ENCODE results near the gene AGR3.

The AGR3 gene

DNA sequence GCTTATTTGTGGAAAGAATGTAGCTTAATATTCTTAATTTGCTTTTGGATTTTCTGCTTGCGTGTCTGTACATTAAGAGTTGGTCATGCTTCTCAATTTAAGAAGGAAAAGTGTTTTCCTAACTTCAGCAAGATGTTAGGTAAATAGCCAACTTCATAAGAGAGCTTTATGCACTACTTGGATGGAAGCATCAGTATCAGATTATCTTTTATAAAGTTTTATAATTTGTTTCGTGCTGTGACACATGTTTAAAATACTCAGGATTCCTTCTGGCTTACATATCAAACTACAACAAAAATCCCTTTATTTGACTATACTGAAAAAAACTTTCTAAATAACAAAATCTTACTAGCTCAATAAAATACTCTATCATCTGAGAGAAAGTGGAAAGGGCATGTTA is 42.1 kb downstream of the AGR3 start:
- no peak for DNase-seq
- intact Hi-C loops (cut with DNase I) = no loop called here

DNA sequence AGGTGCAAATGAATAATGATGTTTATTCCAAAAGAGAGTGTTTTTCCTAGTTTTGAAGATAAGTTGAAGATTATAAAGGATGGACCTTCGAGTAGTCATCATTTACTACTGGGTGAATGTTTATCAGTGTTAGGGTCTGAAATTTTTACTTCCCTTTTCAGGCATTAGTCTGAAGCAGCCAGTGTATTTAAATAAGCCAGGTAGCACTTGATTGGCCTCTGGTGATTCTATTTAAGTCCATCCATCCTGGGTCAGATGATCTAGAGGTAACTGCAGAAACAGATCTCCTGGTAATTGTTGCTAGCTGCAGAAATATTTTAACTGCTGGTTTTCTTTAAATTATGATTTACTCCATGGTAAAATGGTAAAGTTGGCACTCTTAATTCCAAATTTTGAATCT is 42.9 kb downstream of the AGR3 start:
- DNase-seq = no peak
- intact Hi-C loops (cut with DNase I) = no loop called here

DNA sequence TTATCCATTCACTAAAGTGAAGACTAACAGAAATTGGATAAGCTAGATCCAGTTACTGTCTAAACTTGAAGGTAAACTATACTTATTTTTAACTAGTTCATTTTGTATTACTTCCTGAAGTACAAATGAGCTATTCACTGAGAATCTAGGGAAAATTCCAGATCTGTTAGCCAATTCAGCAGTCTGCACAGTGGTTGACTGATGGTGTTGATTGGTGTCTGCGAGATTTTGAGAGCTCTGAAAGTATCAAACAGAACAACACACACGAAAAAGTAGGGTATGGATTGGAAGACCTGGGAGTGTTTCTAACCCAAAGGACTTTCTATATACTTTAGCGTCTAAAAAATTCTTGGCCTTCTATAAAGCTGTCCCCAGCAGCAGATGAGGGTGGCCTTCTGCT is 43.4 kb downstream of the AGR3 start:
- no peak for DNase-seq
- intact Hi-C loops (cut with DNase I) = no loop called here

DNA sequence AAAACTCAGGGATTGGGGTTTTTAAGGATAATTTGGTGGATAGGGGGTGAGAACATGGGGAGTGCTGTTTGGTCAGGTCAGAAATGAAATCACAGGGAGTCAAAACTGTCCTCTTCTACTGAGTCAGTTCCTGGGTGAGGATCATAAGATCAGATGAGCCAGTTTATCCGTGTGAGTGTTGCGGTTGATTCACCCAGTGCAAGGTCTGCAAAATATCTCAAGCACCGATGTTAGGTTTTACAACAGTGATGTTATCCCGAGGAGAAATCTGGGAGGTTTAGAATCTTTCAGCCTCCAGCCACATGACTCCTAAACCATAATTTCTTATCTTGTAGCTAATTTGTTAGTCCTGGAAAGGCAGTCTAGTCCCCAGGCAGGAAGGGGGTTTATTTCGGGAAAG is 45.3 kb downstream of the AGR3 start:
- intact Hi-C loops (cut with DNase I) = no loop called here
- no peak for DNase-seq

DNA sequence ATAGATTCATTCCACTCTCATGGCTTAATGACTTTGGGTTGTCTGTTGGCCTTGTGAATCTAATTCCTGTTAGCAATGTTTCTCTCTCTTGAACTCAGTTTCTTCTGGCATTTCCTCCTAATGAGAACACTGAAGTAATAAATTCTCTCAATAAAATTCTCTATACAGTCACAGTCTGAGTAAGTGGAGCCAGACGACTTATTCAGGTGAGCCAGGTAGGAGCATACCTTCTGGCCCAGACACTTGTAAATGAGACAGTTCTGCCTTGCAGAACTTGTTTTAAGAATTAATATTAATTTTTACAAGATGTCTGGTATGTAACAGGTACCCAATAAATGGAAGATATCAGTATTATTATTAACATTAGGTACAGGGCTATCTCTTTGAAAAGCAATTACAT is 48.4 kb downstream of the AGR3 start:
- DNase-seq = no peak
- intact Hi-C loops (cut with DNase I) = no loop called here

DNA sequence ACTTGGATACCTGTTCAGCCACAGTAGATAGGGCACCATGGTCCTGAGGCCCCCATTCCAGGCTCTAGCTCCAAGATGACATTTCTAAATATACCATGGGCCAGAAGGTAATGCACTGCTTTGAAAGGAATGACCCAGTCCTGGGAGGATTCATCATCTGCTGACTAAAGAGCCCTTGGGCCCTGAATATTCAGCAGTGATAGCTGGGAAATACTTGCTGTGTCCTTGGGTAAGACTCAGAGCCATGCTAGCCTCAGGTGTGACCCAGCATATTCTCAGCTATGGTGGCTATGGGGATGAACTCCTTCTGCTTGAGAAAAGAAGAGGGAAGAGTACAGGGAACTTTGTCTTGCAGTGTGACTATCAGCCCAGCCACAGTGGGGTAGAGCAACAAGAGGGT is 55.7 kb downstream of the AGR3 start:
- intact Hi-C loops (cut with DNase I) = no loop called here
- DNase-seq = no peak

DNA sequence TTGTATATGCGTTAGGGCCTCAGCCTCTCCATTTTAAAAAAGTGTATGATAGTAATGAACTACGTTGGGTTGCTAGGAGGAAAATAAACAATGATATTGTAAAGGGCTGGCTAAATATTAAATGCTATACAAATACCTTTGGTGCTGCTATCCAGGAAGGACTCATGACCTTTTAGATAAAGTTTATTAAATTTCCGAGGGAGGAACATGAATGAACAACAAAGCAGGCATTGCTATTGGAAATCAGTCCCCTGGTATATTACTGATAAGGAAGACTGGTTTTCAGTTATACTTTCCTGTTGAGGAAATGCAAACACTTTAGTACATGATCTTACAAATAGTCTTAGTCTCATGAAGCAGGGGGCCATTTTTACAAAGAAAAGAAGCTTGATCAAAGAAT is 59.8 kb downstream of the AGR3 start:
- intact Hi-C loops (cut with DNase I) = no loop called here
- no peak for DNase-seq

DNA sequence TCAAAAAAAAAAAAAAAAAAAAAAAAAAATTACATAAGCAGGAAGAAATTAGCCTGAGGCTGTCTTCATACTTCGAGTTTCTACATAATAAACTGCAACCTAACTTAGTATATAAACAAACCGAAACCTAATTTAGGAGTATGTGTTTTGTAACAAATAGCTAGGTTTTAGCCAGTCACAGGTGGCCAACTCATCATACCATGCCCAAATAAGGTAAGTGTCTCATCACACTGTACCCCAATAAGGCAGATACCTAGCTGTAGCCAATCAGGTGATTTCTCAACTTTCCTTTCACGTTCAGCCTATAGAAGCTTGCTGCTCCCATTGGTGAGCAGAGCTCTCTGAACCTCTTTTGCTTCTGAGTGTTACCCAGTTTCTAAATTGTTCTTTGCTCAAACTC is 63.1 kb downstream of the AGR3 start:
- no peak for DNase-seq
- intact Hi-C loops (cut with DNase I) = no loop called here

DNA sequence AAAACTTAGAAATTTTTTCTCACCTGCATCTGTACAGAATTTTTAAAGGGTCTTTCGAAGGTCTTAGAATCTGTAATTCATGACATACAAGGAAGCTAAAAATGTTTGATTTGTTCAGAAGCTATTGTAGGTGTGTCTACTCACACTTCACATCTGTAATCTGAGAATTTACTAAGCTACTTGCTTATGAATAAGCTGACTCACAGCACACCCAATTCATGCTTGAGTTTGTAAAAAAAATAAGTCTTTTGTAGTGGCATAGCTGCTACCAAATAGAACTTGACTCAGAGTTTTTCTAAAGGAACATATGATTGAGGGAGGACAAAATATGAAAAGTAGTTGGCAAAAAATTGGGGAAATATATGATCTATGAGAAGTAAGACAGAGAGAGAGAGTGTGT is 64.2 kb downstream of the AGR3 start:
- DNase-seq = no peak
- intact Hi-C loops (cut with DNase I) = no loop called here

DNA sequence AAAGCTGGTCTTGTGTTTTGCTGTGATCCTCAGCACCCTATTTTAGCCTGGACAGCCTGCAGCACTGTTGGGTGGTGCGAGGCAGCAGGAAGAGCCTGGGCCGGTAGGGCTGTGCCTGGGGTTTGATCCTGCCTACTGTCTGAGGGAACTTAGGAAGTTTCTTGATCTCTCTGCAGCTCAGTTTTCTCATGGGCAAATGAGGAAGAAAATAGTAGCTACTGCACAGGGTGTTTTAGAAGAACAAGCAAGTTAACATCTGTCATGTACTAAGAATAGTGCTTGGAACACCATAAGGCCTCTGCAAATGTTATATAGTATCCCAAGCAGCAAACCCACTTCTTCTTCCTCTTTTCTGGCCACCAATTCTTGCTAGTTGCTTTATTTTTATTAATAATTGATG is 65.0 kb downstream of the AGR3 start:
- peak in 2 of 10 donors; percentile 12 to 62 for DNase-seq
- intact Hi-C loops (cut with DNase I) = no loop called here

DNA sequence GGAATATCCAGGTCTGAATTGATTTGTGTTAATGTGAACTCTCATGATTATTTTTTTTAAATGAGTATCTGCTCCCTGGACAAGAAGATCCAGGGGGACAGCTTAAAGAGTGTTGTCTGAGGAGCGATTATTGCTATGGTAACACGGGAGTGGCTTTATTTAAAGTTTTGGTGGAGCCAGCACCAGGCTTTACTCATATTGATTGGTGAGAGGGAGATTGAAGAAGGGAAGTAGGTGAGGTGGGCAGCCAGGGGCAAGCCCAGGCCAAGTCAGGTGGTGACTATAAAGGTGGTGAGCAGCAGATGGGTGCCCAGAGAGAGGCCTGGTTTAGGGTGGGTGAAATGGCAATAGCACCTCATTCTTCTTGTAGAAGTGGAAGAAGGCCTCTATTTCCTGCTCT is 66.8 kb downstream of the AGR3 start:
- intact Hi-C loops (cut with DNase I) = no loop called here

DNA sequence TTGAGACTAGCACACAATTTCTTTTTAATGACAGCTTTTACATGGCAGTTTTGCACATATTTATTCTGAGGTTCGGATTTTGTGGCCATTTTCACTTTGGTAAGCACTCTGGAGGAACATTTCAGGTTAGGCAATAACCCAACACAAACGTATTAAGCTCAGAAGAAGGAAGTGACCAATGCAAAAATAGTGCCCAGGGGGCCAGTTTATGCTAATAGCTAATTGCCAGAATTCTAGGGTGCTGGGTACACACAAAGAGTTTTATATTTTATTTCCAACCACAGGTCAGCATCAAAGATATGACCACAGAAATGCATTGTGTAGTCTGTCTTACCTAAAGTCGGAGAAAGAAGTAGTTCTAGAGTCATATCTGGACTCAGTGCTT is 68.6 kb downstream of the AGR3 start:
- DNase-seq = no peak
- intact Hi-C loops (cut with DNase I) = no loop called here

More for the DNA sequence above, 66.8 kb downstream of the AGR3 start:
- no peak for DNase-seq

DNA sequence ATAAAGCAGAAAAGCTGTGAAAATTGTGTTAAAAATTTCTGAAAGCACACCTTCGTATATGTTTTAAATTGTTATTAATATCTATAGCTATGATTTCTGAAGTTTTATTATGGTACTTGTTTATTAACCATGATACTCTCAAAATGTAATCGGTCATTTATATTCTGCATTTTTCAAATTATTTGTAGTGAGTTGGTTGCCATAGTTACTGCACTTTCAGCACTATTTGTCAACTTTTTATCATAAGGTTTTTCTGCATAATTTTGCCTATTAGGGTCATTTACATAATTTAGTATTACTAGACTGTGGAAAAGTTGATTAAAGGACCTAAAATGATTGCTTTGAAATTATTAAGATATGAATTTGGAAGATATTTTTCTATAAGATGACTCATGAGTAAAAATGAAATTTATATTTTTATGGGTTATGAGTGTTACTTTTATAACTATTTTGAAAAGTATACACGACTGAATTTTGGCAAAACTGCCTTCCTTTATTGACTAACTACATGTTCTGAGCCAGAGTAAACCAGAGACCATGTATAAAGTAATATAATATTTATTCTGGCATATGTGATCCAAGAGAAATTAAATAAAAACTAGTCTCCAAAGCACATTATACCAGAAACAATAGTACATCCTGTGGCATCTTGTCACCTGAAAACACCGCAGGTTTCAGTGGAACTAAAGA is 69.1 kb downstream of the AGR3 start:
- intact Hi-C loops (cut with DNase I) = no loop called here
- DNase-seq = no peak

DNA sequence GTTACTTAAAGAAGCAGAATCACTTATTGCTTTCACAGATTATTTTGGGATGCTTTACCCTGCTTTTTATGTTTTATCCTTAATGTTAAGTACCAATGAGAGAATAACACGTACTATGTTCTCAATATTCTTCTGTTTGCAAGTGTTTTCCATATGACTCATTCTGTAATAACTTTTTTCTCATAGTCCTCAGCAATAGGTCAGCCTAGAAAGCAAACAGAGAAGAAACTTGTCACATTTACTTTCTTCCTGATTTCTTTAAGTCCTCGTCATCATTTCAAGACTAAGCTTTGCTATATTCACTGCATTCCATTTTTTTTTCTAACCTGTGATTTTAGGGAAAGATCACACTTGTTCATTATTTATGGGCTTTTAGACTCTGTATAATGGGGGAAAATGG is 70.2 kb downstream of the AGR3 start:
- intact Hi-C loops (cut with DNase I) = no loop called here
- no peak for DNase-seq

DNA sequence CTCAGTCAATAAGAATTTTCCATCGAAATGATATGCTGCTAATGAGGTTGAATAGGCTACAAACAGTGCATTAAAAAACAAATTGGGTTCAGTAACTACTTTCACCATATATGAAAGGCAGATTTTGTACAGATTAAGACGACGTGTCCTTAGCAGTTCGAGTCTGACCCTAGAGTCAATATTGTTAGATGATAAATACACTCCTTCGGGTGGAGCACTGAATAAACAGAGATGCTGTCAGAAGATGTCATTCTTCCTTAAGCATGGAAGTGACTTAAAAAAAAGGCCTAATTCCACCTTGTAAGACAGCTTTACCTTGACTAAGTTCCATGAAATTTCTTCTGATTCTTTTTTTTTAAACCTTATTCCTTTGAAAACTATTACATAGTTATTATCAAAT is 71.2 kb downstream of the AGR3 start:
- no peak for DNase-seq
- intact Hi-C loops (cut with DNase I) = no loop called here

DNA sequence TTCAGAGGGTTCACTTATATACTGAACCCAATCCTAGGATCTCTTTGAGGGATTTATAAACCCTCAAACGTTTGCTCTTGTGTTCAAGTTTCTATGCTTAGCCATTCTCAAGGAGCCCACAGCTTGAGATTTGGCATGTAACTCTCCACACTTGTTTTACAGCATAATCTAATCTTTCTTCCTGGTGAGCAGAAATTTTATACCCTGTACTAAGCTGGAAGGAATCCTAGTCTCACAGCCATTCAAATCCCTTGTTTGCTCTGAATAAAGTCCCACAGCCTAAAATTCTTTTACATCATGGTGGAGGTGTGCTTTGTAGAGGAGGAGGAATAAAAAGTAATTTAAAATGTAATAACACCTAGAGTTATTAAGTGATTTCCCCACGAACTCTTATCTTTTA is 71.7 kb downstream of the AGR3 start:
- no peak for DNase-seq
- intact Hi-C loops (cut with DNase I) = no loop called here

All from posterior cingulate gyrus (tissue), 11 donors.